ENCODE results near the gene JOSD2.

JOSD2 gene

DNA sequence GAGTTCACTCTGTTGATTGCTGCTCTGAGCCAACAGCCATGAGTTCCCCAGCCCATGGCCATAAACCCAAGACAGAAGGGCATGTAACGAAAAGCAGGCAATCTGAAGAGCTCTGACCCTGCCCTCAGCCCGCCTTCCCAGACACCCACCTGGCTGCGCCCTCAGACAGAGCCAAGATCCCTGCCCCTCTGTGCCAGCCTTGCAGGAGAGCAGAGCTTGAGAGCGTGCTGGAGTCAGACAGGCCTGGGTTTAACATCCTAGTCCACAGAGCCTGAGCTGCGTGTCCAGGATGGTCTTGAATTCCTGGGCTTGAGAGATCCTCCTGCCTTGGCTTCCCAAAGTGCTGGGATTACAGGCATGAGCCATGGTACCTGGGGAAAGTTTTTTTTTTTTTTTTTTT is 53.7 kb downstream of the JOSD2 start:
- no peak for DNase-seq (ENCODE audit: low read depth in 2 of 3, low spot score in 2 of 3)
